Fibroblast of skin of abdomen (primary cell): ENCODE measurements around the gene VEGFC.

ENCODE experiments used
- DNase-seq: peaks from one replicate; pipeline ENCODE4 v3.0.0-alpha.2; 2013

VEGFC gene

GRCh38 chr4:176798540-176798939, 5.8 kb upstream of the VEGFC start:
- DNase-seq, result peak; percentile 81

- no peak for DNase-seq
Observed at GRCh38 chr4:176795441-176795840, 2.7 kb upstream of the VEGFC start.

GRCh38 chr4:176794651-176795050, 1.9 kb upstream of the VEGFC start:
- no peak for DNase-seq

- DNase-seq, result peak; percentile 92
Observed at GRCh38 chr4:176794151-176794550, 1.4 kb upstream of the VEGFC start.

- no peak for DNase-seq
Observed at GRCh38 chr4:176793060-176793605, 411 bp upstream of the VEGFC start.

- DNase-seq, result peak; percentile 53
Observed at GRCh38 chr4:176791591-176792325, 964 bp downstream of the VEGFC start.

- no peak for DNase-seq
Observed at GRCh38 chr4:176790398-176790797, 2.3 kb downstream of the VEGFC start.

GRCh38 chr4:176789955-176790354, 2.8 kb downstream of the VEGFC start:
- DNase-seq, result peak; percentile 89

- no peak for DNase-seq
Observed at GRCh38 chr4:176788971-176789370, 3.8 kb downstream of the VEGFC start.

- DNase-seq, result no peak
Observed at GRCh38 chr4:176788248-176788647, 4.5 kb downstream of the VEGFC start.

- DNase-seq, result no peak
Observed at GRCh38 chr4:176784816-176785215, 7.9 kb downstream of the VEGFC start.

GRCh38 chr4:176782794-176783193, 9.9 kb downstream of the VEGFC start:
- peak; percentile 57 for DNase-seq

- no peak for DNase-seq
Observed at GRCh38 chr4:176782191-176782590, 10.5 kb downstream of the VEGFC start.

- no peak for DNase-seq
Observed at GRCh38 chr4:176781739-176782100, 11.0 kb downstream of the VEGFC start.

GRCh38 chr4:176780995-176781738, 11.6 kb downstream of the VEGFC start:
- DNase-seq, result peak; percentile 54

GRCh38 chr4:176779421-176779820, 13.3 kb downstream of the VEGFC start:
- DNase-seq, result no peak

- DNase-seq, result peak; percentile 79
Observed at GRCh38 chr4:176778491-176778890, 14.2 kb downstream of the VEGFC start.

GRCh38 chr4:176778063-176778462, 14.7 kb downstream of the VEGFC start:
- peak; percentile 73 for DNase-seq

- peak; percentile 78 for DNase-seq
Observed at GRCh38 chr4:176775338-176775737, 17.4 kb downstream of the VEGFC start.

GRCh38 chr4:176774852-176775251, 17.9 kb downstream of the VEGFC start:
- DNase-seq, result no peak

- peak; percentile 93 for DNase-seq
Observed at GRCh38 chr4:176769514-176769913, 23.2 kb downstream of the VEGFC start.

- DNase-seq, result peak; percentile 63
Observed at GRCh38 chr4:176767183-176767582, 25.5 kb downstream of the VEGFC start.

- DNase-seq, result no peak
Observed at GRCh38 chr4:176762661-176763308, 29.9 kb downstream of the VEGFC start.
